ENCODE measurements around the gene AMOTL2. TPM values are rescaled to one million over a fixed set of nuclear protein-coding genes. Genes with fewer than 3 reads are reported as not detected.

The AMOTL2 gene
- total and polyA plus RNA-seq, 2 donors: 3.6 to 7.3 TPM

GRCh38 chr3:134369231-134369741 is 5.0 kb downstream of the AMOTL2 start:
- 91% methylated on average over 10 of the region's 10 CpGs for WGBS
- Histone ChIP-seq H3K36me3 (ENCODE audit: control insufficient read depth in 2 of 2, insufficient read depth in 2 of 2, low read length in 1 of 2) (no peaks in the 10 kb centered on the region), H3K4me3 (ENCODE audit: low read length in 2 of 2) (no peak overlapping the region), H3K9me3 (ENCODE audit: control insufficient read depth in 2 of 2, insufficient read depth in 1 of 2, low read length in 1 of 2) (no peaks in the 10 kb centered on the region), H3K27me3 (ENCODE audit: control insufficient read depth in 2 of 2, insufficient read depth in 1 of 2, low read length in 1 of 2) (peaks cover 14 to 38% of the 10 kb centered on the region in 2 donors), H3K4me1 (ENCODE audit: control insufficient read depth in 2 of 2, insufficient read depth in 2 of 2, low read length in 2 of 2) (peaks cover 7 to 39% of the 10 kb centered on the region in 2 donors), H3K27ac (ENCODE audit: low read depth in 1 of 2, low read length in 1 of 2) (no peak overlapping the region)
- no peak for DNase-seq (ENCODE audit: low read depth in 6 of 9, low spot score in 9 of 9)

- no peaks in the 10 kb centered on the region for H3K36me3 ChIP-seq (ENCODE audit: control insufficient read depth in 2 of 2, insufficient read depth in 2 of 2, low read length in 1 of 2)
- H3K27ac ChIP-seq (ENCODE audit: low read depth in 1 of 2, low read length in 1 of 2): no peak overlapping the region
- peaks cover 9 to 32% of the 10 kb centered on the region in 2 donors for H3K27me3 ChIP-seq (ENCODE audit: control insufficient read depth in 2 of 2, insufficient read depth in 1 of 2, low read length in 1 of 2)
- H3K4me1 ChIP-seq (ENCODE audit: control insufficient read depth in 2 of 2, insufficient read depth in 2 of 2, low read length in 2 of 2): peaks cover 9 to 40% of the 10 kb centered on the region in 2 donors
- no peak overlapping the region for H3K4me3 ChIP-seq (ENCODE audit: low read length in 2 of 2)
- 94% methylated on average over 4 of the region's 4 CpGs for WGBS
- DNase-seq (ENCODE audit: low read depth in 6 of 9, low spot score in 9 of 9): no peak
- no peaks in the 10 kb centered on the region for H3K9me3 ChIP-seq (ENCODE audit: control insufficient read depth in 2 of 2, insufficient read depth in 1 of 2, low read length in 1 of 2)
These were observed 5.5 kb downstream of the AMOTL2 start for GRCh38 chr3:134368751-134369105.

GRCh38 chr3:134367869-134368750 is 6.1 kb downstream of the AMOTL2 start:
- DNase-seq (ENCODE audit: low read depth in 6 of 9, low spot score in 9 of 9): no peak
- no peaks in the 10 kb centered on the region for H3K9me3 ChIP-seq (ENCODE audit: control insufficient read depth in 2 of 2, insufficient read depth in 1 of 2, low read length in 1 of 2)
- peaks cover 11 to 39% of the 10 kb centered on the region in 2 donors for H3K4me1 ChIP-seq (ENCODE audit: control insufficient read depth in 2 of 2, insufficient read depth in 2 of 2, low read length in 2 of 2)
- peaks cover 3 to 26% of the 10 kb centered on the region in 2 donors for H3K27me3 ChIP-seq (ENCODE audit: control insufficient read depth in 2 of 2, insufficient read depth in 1 of 2, low read length in 1 of 2)
- no peak overlapping the region for H3K27ac ChIP-seq (ENCODE audit: low read depth in 1 of 2, low read length in 1 of 2)
- WGBS: 96% methylated on average over 8 of the region's 8 CpGs
- no peak overlapping the region for H3K4me3 ChIP-seq (ENCODE audit: low read length in 2 of 2)
- no peaks in the 10 kb centered on the region for H3K36me3 ChIP-seq (ENCODE audit: control insufficient read depth in 2 of 2, insufficient read depth in 2 of 2, low read length in 1 of 2)

GRCh38 chr3:134366928-134367811 is 7.1 kb downstream of the AMOTL2 start:
- peaks cover 11 to 38% of the 10 kb centered on the region in 2 donors for H3K4me1 ChIP-seq (ENCODE audit: control insufficient read depth in 2 of 2, insufficient read depth in 2 of 2, low read length in 2 of 2)
- H3K36me3 ChIP-seq (ENCODE audit: control insufficient read depth in 2 of 2, insufficient read depth in 2 of 2, low read length in 1 of 2): no peaks in the 10 kb centered on the region
- 95% methylated on average over 15 of the region's 15 CpGs for WGBS
- H3K4me3 ChIP-seq (ENCODE audit: low read length in 2 of 2): no peak overlapping the region
- H3K27me3 ChIP-seq (ENCODE audit: control insufficient read depth in 2 of 2, insufficient read depth in 1 of 2, low read length in 1 of 2): peaks cover 0 to 17% of the 10 kb centered on the region in 2 donors
- H3K9me3 ChIP-seq (ENCODE audit: control insufficient read depth in 2 of 2, insufficient read depth in 1 of 2, low read length in 1 of 2): no peaks in the 10 kb centered on the region
- H3K27ac ChIP-seq (ENCODE audit: low read depth in 1 of 2, low read length in 1 of 2): no peak overlapping the region
- no peak for DNase-seq (ENCODE audit: low read depth in 6 of 9, low spot score in 9 of 9)

- no peak overlapping the region for H3K4me3 ChIP-seq (ENCODE audit: low read length in 2 of 2)
- H3K4me1 ChIP-seq (ENCODE audit: control insufficient read depth in 2 of 2, insufficient read depth in 2 of 2, low read length in 2 of 2): peaks cover 11 to 32% of the 10 kb centered on the region in 2 donors
- peaks cover 0 to 9% of the 10 kb centered on the region in 2 donors for H3K27me3 ChIP-seq (ENCODE audit: control insufficient read depth in 2 of 2, insufficient read depth in 1 of 2, low read length in 1 of 2)
- WGBS: 97% methylated on average over 13 of the region's 13 CpGs
- no peak overlapping the region for H3K27ac ChIP-seq (ENCODE audit: low read depth in 1 of 2, low read length in 1 of 2)
- no peaks in the 10 kb centered on the region for H3K36me3 ChIP-seq (ENCODE audit: control insufficient read depth in 2 of 2, insufficient read depth in 2 of 2, low read length in 1 of 2)
- H3K9me3 ChIP-seq (ENCODE audit: control insufficient read depth in 2 of 2, insufficient read depth in 1 of 2, low read length in 1 of 2): no peaks in the 10 kb centered on the region
- DNase-seq (ENCODE audit: low read depth in 6 of 9, low spot score in 9 of 9): no peak
These were observed 7.9 kb downstream of the AMOTL2 start for GRCh38 chr3:134366221-134366927.

- DNase-seq (ENCODE audit: low read depth in 6 of 9, low spot score in 9 of 9): no peak
- H3K27me3 ChIP-seq (ENCODE audit: control insufficient read depth in 2 of 2, insufficient read depth in 1 of 2, low read length in 1 of 2): peaks cover 0 to 3% of the 10 kb centered on the region in 2 donors
- H3K9me3 ChIP-seq (ENCODE audit: control insufficient read depth in 2 of 2, insufficient read depth in 1 of 2, low read length in 1 of 2): no peaks in the 10 kb centered on the region
- 98% methylated on average over 4 of the region's 4 CpGs for WGBS
- no peaks in the 10 kb centered on the region for H3K36me3 ChIP-seq (ENCODE audit: control insufficient read depth in 2 of 2, insufficient read depth in 2 of 2, low read length in 1 of 2)
- no peak overlapping the region for H3K27ac ChIP-seq (ENCODE audit: low read depth in 1 of 2, low read length in 1 of 2)
- peaks cover 11 to 25% of the 10 kb centered on the region in 2 donors for H3K4me1 ChIP-seq (ENCODE audit: control insufficient read depth in 2 of 2, insufficient read depth in 2 of 2, low read length in 2 of 2)
- H3K4me3 ChIP-seq (ENCODE audit: low read length in 2 of 2): no peak overlapping the region
These were observed 8.5 kb downstream of the AMOTL2 start for GRCh38 chr3:134365766-134366065.

GRCh38 chr3:134364936-134365765 is 9.1 kb downstream of the AMOTL2 start:
- H3K4me3 ChIP-seq (ENCODE audit: low read length in 2 of 2): no peak overlapping the region
- 40% methylated on average over 8 of the region's 8 CpGs for WGBS
- no peaks in the 10 kb centered on the region for H3K36me3 ChIP-seq (ENCODE audit: control insufficient read depth in 2 of 2, insufficient read depth in 2 of 2, low read length in 1 of 2)
- no peaks in the 10 kb centered on the region for H3K9me3 ChIP-seq (ENCODE audit: control insufficient read depth in 2 of 2, insufficient read depth in 1 of 2, low read length in 1 of 2)
- H3K27ac ChIP-seq (ENCODE audit: low read depth in 1 of 2, low read length in 1 of 2): peak overlapping the region in 1 of 2 donors; percentile 21
- peaks cover 11 to 21% of the 10 kb centered on the region in 2 donors for H3K4me1 ChIP-seq (ENCODE audit: control insufficient read depth in 2 of 2, insufficient read depth in 2 of 2, low read length in 2 of 2)
- H3K27me3 ChIP-seq (ENCODE audit: control insufficient read depth in 2 of 2, insufficient read depth in 1 of 2, low read length in 1 of 2): no peaks in the 10 kb centered on the region
- DNase-seq (ENCODE audit: low read depth in 6 of 9, low spot score in 9 of 9): peak in 2 of 9 donors; percentile 18 to 41

Measured in thymus (tissue), 11 donors.